GM20000 (cell line): Measurements from ENCODE around the gene SLC17A7.

ENCODE experiments used
- DNase-seq: peaks from one replicate; pipeline ENCODE4 v3.0.0; 2012; ENCODE audit warnings: low spot score
- CTCF ChIP-seq: IDR thresholded peaks from 2 replicates; pipeline ENCODE4 v1.5.1; 2012; ENCODE audit warnings: mild to moderate bottlenecking, control low read depth; ENCODE audit errors: extremely low read depth, missing control alignments

The SLC17A7 gene

DNA sequence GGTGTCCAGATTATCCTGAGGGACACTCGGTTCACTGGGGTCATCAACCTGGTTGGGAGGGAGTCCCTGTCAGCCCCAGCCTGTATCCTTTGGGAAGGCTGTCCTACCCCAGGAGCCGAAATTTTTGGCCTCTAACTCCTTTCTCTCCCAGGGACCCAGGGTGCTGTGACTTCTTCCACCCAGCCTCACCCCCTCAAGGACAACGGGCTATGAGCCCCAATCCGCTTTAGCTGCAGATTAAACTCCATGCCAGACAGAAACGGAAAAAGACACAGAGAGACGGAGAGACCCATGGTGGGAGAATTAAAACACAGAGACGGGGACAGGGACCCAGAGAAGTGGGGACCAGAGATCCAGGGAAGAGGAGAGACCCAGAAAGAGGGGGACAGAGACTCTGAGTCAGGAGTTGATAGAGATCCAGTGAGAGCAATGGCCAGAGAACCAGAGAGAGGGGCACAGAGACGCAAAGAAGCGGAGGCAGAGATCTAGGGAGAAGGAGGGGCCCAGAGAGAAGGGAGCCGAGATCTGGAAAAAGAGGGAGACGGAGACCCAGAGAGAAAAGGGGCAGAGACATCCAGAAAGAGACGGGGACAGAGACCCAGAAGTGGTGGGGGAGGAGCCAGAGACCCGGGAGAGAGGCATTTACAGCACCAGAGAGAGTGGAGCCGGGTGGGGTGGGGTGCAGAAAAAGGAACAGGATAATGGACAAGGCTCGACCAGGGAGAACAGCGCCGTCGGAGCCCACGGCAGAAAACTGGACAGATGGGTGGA, 703 bp downstream of the SLC17A7 start:
- TF ChIP-seq CTCF, result no peak

DNA sequence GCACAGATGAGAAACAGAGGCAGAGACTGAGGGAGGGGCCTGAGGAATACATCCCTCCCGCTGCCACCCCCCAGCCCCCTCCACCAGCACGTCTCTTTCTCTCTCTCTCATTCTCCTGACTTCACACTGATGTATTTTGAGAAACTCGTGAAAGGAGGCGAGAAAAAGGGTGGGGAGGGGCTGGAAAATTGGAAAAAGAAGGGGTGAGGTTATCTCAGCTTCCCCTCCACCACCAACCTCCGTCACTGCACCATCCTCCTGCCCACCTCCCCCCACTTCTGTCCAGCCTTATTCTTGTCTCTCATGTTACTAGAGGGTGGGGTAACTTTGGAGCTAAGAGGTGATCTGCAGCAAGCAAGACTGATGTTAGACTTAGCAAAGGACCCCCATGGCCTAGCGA, 1.5 kb downstream of the SLC17A7 start:
- TF ChIP-seq CTCF, result no peak
- no peak for DNase-seq

More for the DNA sequence above, 703 bp downstream of the SLC17A7 start:
- no peak for DNase-seq

DNA sequence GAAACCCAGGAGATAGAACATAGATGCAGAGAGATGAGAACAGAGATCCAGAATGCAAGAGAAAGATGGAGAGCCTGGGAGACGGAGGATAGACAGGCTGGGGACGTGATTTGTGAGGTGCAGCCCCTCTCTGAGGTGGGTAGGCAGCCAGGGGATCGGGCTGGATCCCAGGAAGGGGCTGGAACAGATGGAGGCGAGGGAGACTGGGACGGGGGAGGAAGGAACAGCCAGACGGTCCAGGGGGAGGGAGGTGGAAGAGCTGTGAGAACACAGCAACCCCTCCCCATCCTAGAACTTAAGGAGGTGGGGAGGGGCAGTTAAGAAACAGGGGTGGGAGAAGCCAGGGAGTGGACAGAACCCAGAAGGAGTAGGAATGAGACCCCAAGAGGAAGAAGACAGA, 3.1 kb downstream of the SLC17A7 start:
- no peak for TF ChIP-seq CTCF

GRCh38 chr19:49437231-49437630, 4.1 kb downstream of the SLC17A7 start:
- DNase-seq, result no peak
- no peak for TF ChIP-seq CTCF

More for the DNA sequence above, 3.1 kb downstream of the SLC17A7 start:
- no peak for DNase-seq

DNA sequence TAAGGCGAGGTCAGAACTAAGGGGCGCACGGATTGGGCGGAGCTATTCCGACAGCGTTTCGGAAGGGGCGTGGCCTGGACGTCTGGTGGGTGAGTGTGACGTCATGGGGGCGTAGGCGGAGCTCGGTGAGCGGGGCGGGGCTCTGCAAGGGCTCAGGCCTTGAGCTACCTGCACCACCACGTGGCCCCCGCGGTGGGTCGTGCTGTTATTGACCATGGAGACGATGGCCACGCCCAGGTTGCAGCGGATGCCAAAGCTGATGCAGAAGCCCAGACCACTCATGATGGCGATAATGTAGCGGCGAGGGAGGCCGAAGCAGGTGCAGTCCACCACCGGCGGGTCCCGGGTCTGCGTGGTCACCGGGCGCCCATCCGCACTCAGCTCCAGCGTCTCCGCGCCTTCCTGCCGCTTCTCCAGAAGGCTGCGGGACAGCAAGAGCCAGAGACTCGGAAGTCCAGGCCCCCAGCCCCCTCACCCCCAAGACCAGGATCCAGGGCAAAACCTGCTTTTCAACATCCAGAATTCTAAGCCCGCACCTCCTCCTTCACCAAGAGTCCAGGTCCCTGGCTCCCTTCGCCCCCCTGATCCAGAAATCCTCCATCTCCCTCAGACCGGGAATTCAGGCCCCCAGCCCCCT, 4.8 kb downstream of the SLC17A7 start:
- peak; percentile 70 for DNase-seq
- no peak for TF ChIP-seq CTCF

GRCh38 chr19:49435670-49436069, 5.7 kb downstream of the SLC17A7 start:
- no peak for DNase-seq
- TF ChIP-seq CTCF, result no peak

DNA sequence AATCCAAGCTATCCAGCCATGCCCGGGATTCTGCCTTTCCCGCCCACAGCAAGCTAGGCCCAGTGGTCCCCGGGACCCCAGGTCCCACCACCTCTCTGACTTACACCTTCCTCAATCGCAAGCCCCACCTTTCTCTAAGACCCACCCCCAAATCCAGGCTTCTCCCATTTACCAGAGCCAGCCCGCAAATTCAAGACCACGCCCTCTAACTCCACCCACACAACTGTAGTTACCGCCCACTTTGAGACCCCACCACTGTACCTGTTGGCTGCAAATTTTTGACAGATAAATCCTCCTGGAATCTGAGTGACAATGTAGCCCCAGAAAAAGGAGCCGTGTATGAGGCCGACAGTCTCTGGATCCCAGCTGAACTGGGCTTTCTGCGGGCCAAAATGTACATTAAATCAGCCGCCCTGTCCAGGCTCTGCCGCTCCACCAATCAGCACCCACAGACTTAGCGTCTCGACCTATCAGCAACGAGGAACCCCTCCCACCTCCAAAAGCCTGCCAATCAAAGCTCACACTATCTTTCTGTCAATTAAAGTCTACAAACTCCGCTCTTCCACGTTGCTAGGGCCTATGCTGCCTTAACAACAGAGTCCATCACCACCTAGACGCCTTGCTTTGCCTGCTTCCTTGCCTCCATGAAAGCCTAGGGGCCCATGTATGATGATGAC, 6.3 kb downstream of the SLC17A7 start:
- TF ChIP-seq CTCF, result no peak
- DNase-seq, result no peak
